ENCODE measurements around the gene RNF213.
A peak's percentile ranks its signal among the peaks of the same experiment; 100 is the strongest.

Gene RNF213

GRCh38 chr17:80260791-80261158 is at the start of gene RNF213:
RNF213 (plus strand) TSS chr17:80260852; CDS start chr17:80263682, 2,830 bp downstream.
- no peak for DNase-seq (ENCODE audit: low read depth, low spot score)
- peak within 1 kb of the TSS; percentile 95 for H3K27ac ChIP-seq

GRCh38 chr17:80212109-80212508 is 48.5 kb upstream of the RNF213 start:
- no peak overlapping the region for H3K27ac ChIP-seq
- DNase-seq (ENCODE audit: low read depth, low spot score) = no peak

- DNase-seq (ENCODE audit: low read depth, low spot score) = no peak
- H3K27ac ChIP-seq = no peak overlapping the region
These were observed 48.1 kb upstream of the RNF213 start for GRCh38 chr17:80212511-80212910.

- H3K27ac ChIP-seq = no peak overlapping the region
- no peak for DNase-seq (ENCODE audit: low read depth, low spot score)
These were observed 47.5 kb upstream of the RNF213 start for GRCh38 chr17:80212962-80213642.

- no peak overlapping the region for H3K27ac ChIP-seq
- DNase-seq (ENCODE audit: low read depth, low spot score) = no peak
These were observed 47.0 kb upstream of the RNF213 start for GRCh38 chr17:80213643-80213975.

- no peak overlapping the region for H3K27ac ChIP-seq
- DNase-seq (ENCODE audit: low read depth, low spot score) = no peak
These were observed 46.4 kb upstream of the RNF213 start for GRCh38 chr17:80214012-80214877.

- H3K27ac ChIP-seq = no peak overlapping the region
- DNase-seq (ENCODE audit: low read depth, low spot score) = no peak
These were observed 45.8 kb upstream of the RNF213 start for GRCh38 chr17:80214878-80215210.

- no peak for DNase-seq (ENCODE audit: low read depth, low spot score)
- no peak overlapping the region for H3K27ac ChIP-seq
These were observed 43.9 kb upstream of the RNF213 start for GRCh38 chr17:80216473-80217456.

- H3K27ac ChIP-seq = no peak overlapping the region
- no peak for DNase-seq (ENCODE audit: low read depth, low spot score)
These were observed 42.8 kb upstream of the RNF213 start for GRCh38 chr17:80217703-80218362.

GRCh38 chr17:80218391-80218790 is 42.3 kb upstream of the RNF213 start:
- no peak for DNase-seq (ENCODE audit: low read depth, low spot score)
- no peak overlapping the region for H3K27ac ChIP-seq

GRCh38 chr17:80219013-80219762 is 41.5 kb upstream of the RNF213 start:
- H3K27ac ChIP-seq = peak overlapping the region; percentile 45
- DNase-seq (ENCODE audit: low read depth, low spot score) = peak; percentile 22

- peak overlapping the region; percentile 45 for H3K27ac ChIP-seq
- no peak for DNase-seq (ENCODE audit: low read depth, low spot score)
These were observed 40.9 kb upstream of the RNF213 start for GRCh38 chr17:80219763-80220053.

- no peak for DNase-seq (ENCODE audit: low read depth, low spot score)
- peak within 1 kb of the TSS; percentile 45 for H3K27ac ChIP-seq
These were observed 40.5 kb upstream of the RNF213 start, which contains the start of the genes SGSH and SLC26A11 for GRCh38 chr17:80220054-80220735. SGSH (minus strand) TSS chr17:80220333; CDS start chr17:80220313, 20 bp downstream. SLC26A11 (plus strand) TSS chr17:80220427; CDS start chr17:80221561, 1,134 bp downstream.

GRCh38 chr17:80220736-80221215 is 39.9 kb upstream of the RNF213 start:
- no peak overlapping the region for H3K27ac ChIP-seq
- DNase-seq (ENCODE audit: low read depth, low spot score) = no peak

GRCh38 chr17:80221351-80222105 is 39.1 kb upstream of the RNF213 start:
- no peak overlapping the region for H3K27ac ChIP-seq
- DNase-seq (ENCODE audit: low read depth, low spot score) = no peak

- DNase-seq (ENCODE audit: low read depth, low spot score) = no peak
- H3K27ac ChIP-seq = no peak overlapping the region
These were observed 38.1 kb upstream of the RNF213 start for GRCh38 chr17:80222376-80223141.

- DNase-seq (ENCODE audit: low read depth, low spot score) = no peak
- H3K27ac ChIP-seq = no peak overlapping the region
These were observed 37.4 kb upstream of the RNF213 start for GRCh38 chr17:80223142-80223815.

Data from epithelial cell of prostate (primary cell).